Adrenal gland (tissue), 12 donors: ENCODE data around the gene GUCY2C. TPM values are rescaled to one million over a fixed set of nuclear protein-coding genes. Genes with fewer than 3 reads are reported as not detected.

ENCODE experiments used
- DNase-seq, 7 donors: peaks; one replicate each; pipeline ENCODE4 v3.0.0-alpha.2; 2019 to 2020
- H3K27ac ChIP-seq, 5 donors: fragments of 200-600 bp; sonication (generic) in 4 of 5; 1 replicate in 3 of 5; 2 replicates in 2 of 5; pipeline versions ENCODE4 v1.5.1 to v1.8.0; 2016 to 2020; ENCODE audit warnings: mild to moderate bottlenecking in 1 of 5
- H3K27me3 ChIP-seq: fragments of 200-600 bp; 2 replicates; pipeline ENCODE4 v1.8.0; 2021
- H3K36me3 ChIP-seq, 2 donors: fragments of 200-600 bp; replicated peaks in 1 of 2; 1 replicate in 1 of 2; 2 replicates in 1 of 2; pipeline versions ENCODE4 v1.5.1 to v1.8.0; 2018 to 2022
- H3K4me1 ChIP-seq, 2 donors: fragments of 200-600 bp; replicated peaks in 1 of 2; 1 replicate in 1 of 2; 2 replicates in 1 of 2; pipeline versions ENCODE4 v1.5.1 to v1.8.0; 2018 to 2021
- H3K4me3 ChIP-seq, 4 donors: fragments of 200-600 bp; sonication (generic) in 3 of 4; one replicate each; pipeline ENCODE4 v1.5.1; 2016 to 2018
- H3K9me3 ChIP-seq, 3 donors: fragments of 200-600 bp; sonication (generic) in 1 of 3; replicated peaks in 1 of 3; 1 replicate in 2 of 3; 2 replicates in 1 of 3; pipeline versions ENCODE4 v1.5.1 to v1.8.0; 2016 to 2021
- CTCF ChIP-seq, 6 experiments: fragments of 450-650 bp in 4 of 6; fragments of 200-600 bp in 2 of 6; sonication (generic) in 1 of 6; IDR thresholded peaks; 1 replicate in 5 of 6; 2 replicates in 1 of 6; pipeline versions ENCODE4 v1.5.1 to v1.8.0; 2016 to 2021; ENCODE audit warnings: antibody characterized with exemption in 6 of 6, mild to moderate bottlenecking in 2 of 6, moderate library complexity in 1 of 6
- POLR2A ChIP-seq, 2 donors: fragments of 450-650 bp; IDR thresholded peaks; one replicate each; pipeline ENCODE4 v1.6.1; 2017; ENCODE audit warnings: antibody characterized with exemption in 2 of 2, mild to moderate bottlenecking in 2 of 2, moderate library complexity in 1 of 2
- WGBS, 4 donors: extraction: QIAGEN DNeasy Blood & Tissue Kit in 2 of 4; methylation state at CpG; one replicate each; pipeline versions ENCODE4 v1.1.5 to v1.1.7; 2013 to 2017; 5-methylcytosine and 5-hydroxymethylcytosine counted together
- intact Hi-C, 2 donors: fragments of 100-400 bp; cut with DNase I; formaldehyde crosslinking; loops; one replicate each; pipeline versions ENCODE4 v1.14.1 to v1.15.0; 2022 to 2023
- polyA plus RNA-seq, 3 donors: library from polyadenylated mRNA; stranded (reverse); fragments of 200-250 nt in 2 of 3; fragments of 350-450 nt in 1 of 3; fragmentation: Illumina TruSeq in 1 of 3; extraction: RNeasy Lipid Tissue Mini Kit (QIAGEN cat#74804) in 1 of 3; gene quantifications; one replicate each; pipeline ENCODE4 v1.2.3, GENCODE V29; 2013 to 2014
- total RNA-seq, 9 donors: library from RNA; depleted of rRNA in 4 of 9; stranded (reverse); fragments of >200 nt in 4 of 9; fragments of 120-200 nt in 1 of 9; fragmentation: NEBNext Ultra II Directional in 1 of 9; extraction: Animal tissue kit (Norgen Biotek cat#: 25700) in 1 of 9; gene quantifications; one replicate each; pipeline versions ENCODE4 v1.1.0 to v1.2.4, GENCODE V29; 2013 to 2023
- donor health status: healthy with polysubstance abuse.
- donor health status: Bipolar disorder and iron deficiency.
- donor health status: DM: yes; HTN: yes; CAD: no.
- donor health status: DM: no; HTN: no; CAD: no.
- donor health status: DM: no; HTN: no; CAD: no.
- donor health status: DM: yes; HTN: yes; CAD: no.

The GUCY2C gene
- total and polyA plus RNA-seq, 12 donors = not detected

- no peak overlapping the region for H3K4me3 ChIP-seq
- WGBS, 4 donors = 69 to 83% (median 74%) methylated on average over 4 of the region's 4 CpGs
- no peak for TF ChIP-seq CTCF (IDR thresholded peaks at IDR 0.05)
- no peak for TF ChIP-seq POLR2A (IDR thresholded peaks at IDR 0.05)
- no peak for DNase-seq
- H3K4me1 ChIP-seq = no peaks in the 10 kb centered on the region
- H3K27me3 ChIP-seq = no peaks in the 10 kb centered on the region
- H3K27ac ChIP-seq = no peak overlapping the region
- no peaks in the 10 kb centered on the region for H3K36me3 ChIP-seq
- no peaks in the 10 kb centered on the region for H3K9me3 ChIP-seq
- intact Hi-C loops = no loop called here
Observed at GRCh38 chr12:14651371-14651770, 45.0 kb downstream of the GUCY2C start.

- H3K9me3 ChIP-seq = no peaks in the 10 kb centered on the region
- intact Hi-C loops = no loop called here
- no peak for DNase-seq
- no peak overlapping the region for H3K27ac ChIP-seq
- no peaks in the 10 kb centered on the region for H3K36me3 ChIP-seq
- no peak overlapping the region for H3K4me3 ChIP-seq
- 79 to 87% (median 83%) methylated on average over 2 of the region's 2 CpGs for WGBS, 4 donors
- no peak for TF ChIP-seq CTCF (IDR thresholded peaks at IDR 0.05)
- no peak for TF ChIP-seq POLR2A (IDR thresholded peaks at IDR 0.05)
- H3K4me1 ChIP-seq = no peaks in the 10 kb centered on the region
- no peaks in the 10 kb centered on the region for H3K27me3 ChIP-seq
Observed at GRCh38 chr12:14650789-14651188, 45.6 kb downstream of the GUCY2C start.

- TF ChIP-seq POLR2A (IDR thresholded peaks at IDR 0.05) (no peak), CTCF (IDR thresholded peaks at IDR 0.05) (no peak)
- Histone ChIP-seq H3K9me3 (no peaks in the 10 kb centered on the region), H3K36me3 (no peaks in the 10 kb centered on the region), H3K27me3 (no peaks in the 10 kb centered on the region), H3K4me3 (no peak overlapping the region), H3K4me1 (no peaks in the 10 kb centered on the region), H3K27ac (no peak overlapping the region)
- no peak for DNase-seq
- WGBS, 4 donors = 75 to 81% (median 79%) methylated on average over 6 of the region's 6 CpGs
- intact Hi-C loops = no loop called here
Observed at GRCh38 chr12:14647028-14647750, 49.2 kb downstream of the GUCY2C start.

GRCh38 chr12:14643251-14643650, 53.1 kb downstream of the GUCY2C start:
- TF ChIP-seq POLR2A (IDR thresholded peaks at IDR 0.05) (no peak), CTCF (IDR thresholded peaks at IDR 0.05) (no peak)
- DNase-seq = no peak
- H3K27ac ChIP-seq = no peak overlapping the region
- intact Hi-C loops = no loop called here
- no peaks in the 10 kb centered on the region for H3K36me3 ChIP-seq
- H3K9me3 ChIP-seq = no peaks in the 10 kb centered on the region
- no peaks in the 10 kb centered on the region for H3K27me3 ChIP-seq
- H3K4me1 ChIP-seq = no peaks in the 10 kb centered on the region
- 48 to 51% (median 49%) methylated on average over 5 of the region's 5 CpGs for WGBS, 4 donors
- no peak overlapping the region for H3K4me3 ChIP-seq
